ENCODE measurements around the gene CELSR3. TPM values are rescaled to one million over a fixed set of nuclear protein-coding genes. Genes with fewer than 3 reads are reported as not detected.

Gene CELSR3
- total RNA-seq, 6 donors from 2014 or later: 0.76 to 10.5 (median 1.5) TPM

GRCh38 chr3:48624767-48625166 is 37.9 kb downstream of the CELSR3 start:
- Histone ChIP-seq H3K4me3 (no peak overlapping the region), H3K36me3 (peaks cover 5 to 51% (median 36%) of the 10 kb centered on the region in 4 donors), H3K9me3 (no peaks in the 10 kb centered on the region), H3K27ac (no peak overlapping the region), H3K4me1 (no peaks in the 10 kb centered on the region), H3K27me3 (no peaks in the 10 kb centered on the region)
- DNase-seq (no peak), ATAC-seq (ENCODE audit: low FRiP score in 2 of 2) (no peak)
- WGBS, 2 donors: 96% methylated on average over 9 to 10 of the region's 10 CpGs
- TF ChIP-seq POLR2A (IDR thresholded peaks at IDR 0.05) (no peak), POLR2AphosphoS5 (IDR thresholded peaks at IDR 0.05) (no peak), EP300 (IDR thresholded peaks at IDR 0.05) (no peak)
- TF ChIP-seq, protein P1, sequence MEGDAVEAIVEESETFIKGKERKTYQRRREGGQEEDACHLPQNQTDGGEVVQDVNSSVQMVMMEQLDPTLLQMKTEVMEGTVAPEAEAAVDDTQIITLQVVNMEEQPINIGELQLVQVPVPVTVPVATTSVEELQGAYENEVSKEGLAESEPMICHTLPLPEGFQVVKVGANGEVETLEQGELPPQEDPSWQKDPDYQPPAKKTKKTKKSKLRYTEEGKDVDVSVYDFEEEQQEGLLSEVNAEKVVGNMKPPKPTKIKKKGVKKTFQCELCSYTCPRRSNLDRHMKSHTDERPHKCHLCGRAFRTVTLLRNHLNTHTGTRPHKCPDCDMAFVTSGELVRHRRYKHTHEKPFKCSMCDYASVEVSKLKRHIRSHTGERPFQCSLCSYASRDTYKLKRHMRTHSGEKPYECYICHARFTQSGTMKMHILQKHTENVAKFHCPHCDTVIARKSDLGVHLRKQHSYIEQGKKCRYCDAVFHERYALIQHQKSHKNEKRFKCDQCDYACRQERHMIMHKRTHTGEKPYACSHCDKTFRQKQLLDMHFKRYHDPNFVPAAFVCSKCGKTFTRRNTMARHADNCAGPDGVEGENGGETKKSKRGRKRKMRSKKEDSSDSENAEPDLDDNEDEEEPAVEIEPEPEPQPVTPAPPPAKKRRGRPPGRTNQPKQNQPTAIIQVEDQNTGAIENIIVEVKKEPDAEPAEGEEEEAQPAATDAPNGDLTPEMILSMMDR (IDR thresholded peaks at IDR 0.05): no peak

DNA sequence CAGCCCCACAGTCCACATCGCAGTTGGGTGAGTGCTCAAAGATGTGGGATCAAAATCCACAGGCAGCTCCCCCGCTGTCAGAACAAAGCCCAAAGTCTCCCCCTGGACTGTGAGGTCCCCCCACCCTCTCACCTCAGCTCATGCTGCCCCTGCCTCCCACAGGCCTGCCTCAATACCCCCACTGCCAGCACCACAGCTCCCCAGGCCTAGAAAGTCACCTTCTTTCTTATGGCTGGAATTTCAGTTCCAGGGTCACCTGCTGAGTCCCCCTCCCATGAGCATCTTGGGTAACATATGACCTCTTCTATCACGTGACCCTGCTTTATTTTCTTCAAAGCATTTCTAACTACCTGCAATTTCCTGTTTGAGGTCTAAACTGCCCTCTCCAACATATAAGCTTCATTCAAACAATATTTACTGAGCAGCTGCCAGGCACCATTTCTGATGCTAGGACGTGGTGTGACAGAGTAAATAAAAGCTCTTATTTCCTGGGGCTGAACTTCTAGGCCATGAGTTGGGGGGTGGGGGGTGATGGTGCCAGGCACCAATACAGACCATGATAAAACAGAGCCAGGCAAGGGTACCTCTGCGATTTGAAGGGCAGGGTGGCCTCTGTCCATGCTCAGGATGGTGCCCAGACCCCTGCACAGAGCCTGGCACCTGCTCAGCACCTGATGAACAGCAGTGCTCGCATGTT is 38.7 kb downstream of the CELSR3 start:
- Histone ChIP-seq H3K36me3 (peaks cover 5 to 45% (median 30%) of the 10 kb centered on the region in 4 donors), H3K27me3 (no peaks in the 10 kb centered on the region), H3K9me3 (no peaks in the 10 kb centered on the region), H3K4me1 (no peaks in the 10 kb centered on the region), H3K27ac (no peak overlapping the region), H3K4me3 (no peak overlapping the region)
- DNase-seq: no peak
- 72 to 79% methylated on average over 6 of the region's 6 CpGs for WGBS, 2 donors
- TF ChIP-seq EP300 (IDR thresholded peaks at IDR 0.05) (no peak), POLR2AphosphoS5 (IDR thresholded peaks at IDR 0.05) (no peak), POLR2A (IDR thresholded peaks at IDR 0.05) (no peak)
- TF ChIP-seq, protein P1 (IDR thresholded peaks at IDR 0.05): no peak
- ATAC-seq (ENCODE audit: low FRiP score in 2 of 2): no peak

GRCh38 chr3:48621461-48621869 is 41.2 kb downstream of the CELSR3 start, which contains the start of gene TMEM89:
TMEM89 (minus strand) TSS chr3:48621769; CDS start chr3:48621756, 13 bp downstream.
- peaks cover 0 to 20% (median 13%) of the 10 kb centered on the region in 4 donors for H3K36me3 ChIP-seq
- no peak within 1 kb of the TSS for H3K4me3 ChIP-seq
- H3K9me3 ChIP-seq: peaks cover 0 to 16% (median 14%) of the 10 kb centered on the region in 4 donors
- WGBS, 2 donors: 92 to 93% methylated on average over 17 to 19 of the region's 19 CpGs
- no peaks in the 10 kb centered on the region for H3K4me1 ChIP-seq
- ATAC-seq (ENCODE audit: low FRiP score in 2 of 2) (peak; percentile 4 to 18), DNase-seq (no peak)
- no peaks in the 10 kb centered on the region for H3K27me3 ChIP-seq
- TF ChIP-seq EP300 (IDR thresholded peaks at IDR 0.05) (no peak), POLR2A (IDR thresholded peaks at IDR 0.05) (no peak), POLR2AphosphoS5 (IDR thresholded peaks at IDR 0.05) (no peak)
- TF ChIP-seq, protein P1 (IDR thresholded peaks at IDR 0.05): no peak
- H3K27ac ChIP-seq: no peak within 1 kb of the TSS

DNA sequence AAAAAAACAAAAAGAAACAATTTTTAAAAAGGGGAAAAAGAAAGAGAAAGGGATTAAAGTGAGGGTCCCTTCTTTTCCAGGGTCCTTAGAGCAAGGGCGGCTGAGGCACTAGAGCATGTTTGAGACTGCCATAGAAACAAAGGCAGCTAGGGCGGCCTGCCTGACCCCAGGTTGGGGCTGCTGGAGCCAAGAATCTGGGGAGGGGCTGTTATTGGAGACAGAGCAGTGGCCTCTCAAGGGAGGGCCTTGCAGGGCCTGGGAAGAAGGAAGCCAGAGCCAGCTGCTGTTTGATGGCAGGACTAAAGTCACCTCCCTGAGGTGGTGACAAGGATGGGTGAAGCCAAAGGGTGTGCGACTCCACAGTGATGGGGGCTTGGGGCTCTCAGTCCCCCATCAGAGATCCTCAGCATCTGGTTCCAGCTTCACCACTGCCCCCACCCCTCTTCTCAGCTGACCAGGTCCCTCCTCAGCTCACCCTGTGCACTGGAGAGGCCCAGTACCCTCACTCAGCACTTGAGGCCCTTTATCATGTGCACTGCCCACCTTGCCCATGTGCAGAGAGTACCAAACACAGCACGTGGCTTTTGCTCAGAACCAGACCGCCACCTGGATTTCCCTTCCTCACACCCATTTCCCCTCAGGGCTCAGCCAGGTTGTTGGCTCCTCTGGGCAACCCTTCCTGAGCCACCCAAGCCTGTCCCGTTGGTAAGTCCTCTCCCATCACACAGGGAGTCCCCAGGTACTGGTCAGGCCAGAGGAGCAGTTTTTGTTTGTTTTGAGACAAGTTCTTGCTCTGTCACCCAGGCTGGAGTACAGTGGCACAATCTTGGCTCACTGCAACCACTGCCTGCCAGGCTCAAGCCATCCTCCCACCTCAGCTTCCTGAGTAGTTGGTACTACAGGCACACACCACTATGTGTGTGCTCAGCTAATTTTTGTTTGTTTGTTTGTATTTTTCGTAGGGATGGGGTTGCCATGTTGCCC is 42.9 kb downstream of the CELSR3 start:
- Histone ChIP-seq H3K27me3 (no peaks in the 10 kb centered on the region), H3K27ac (no peak overlapping the region), H3K9me3 (peaks cover 0 to 16% (median 14%) of the 10 kb centered on the region in 4 donors), H3K36me3 (peaks cover 0 to 3% (median under 1%) of the 10 kb centered on the region in 4 donors), H3K4me1 (no peaks in the 10 kb centered on the region), H3K4me3 (no peak overlapping the region)
- TF ChIP-seq POLR2A (IDR thresholded peaks at IDR 0.05) (no peak), EP300 (IDR thresholded peaks at IDR 0.05) (no peak), POLR2AphosphoS5 (IDR thresholded peaks at IDR 0.05) (no peak)
- 75 to 84% methylated on average over 7 of the region's 7 CpGs for WGBS, 2 donors
- no peak for DNase-seq
- peak in 1 of 2 donors; percentile 49 for ATAC-seq (ENCODE audit: low FRiP score in 2 of 2)

GRCh38 chr3:48617559-48617958 is 45.1 kb downstream of the CELSR3 start:
- H3K4me3 ChIP-seq: no peak overlapping the region
- no peaks in the 10 kb centered on the region for H3K4me1 ChIP-seq
- TF ChIP-seq EP300 (IDR thresholded peaks at IDR 0.05) (no peak), POLR2AphosphoS5 (IDR thresholded peaks at IDR 0.05) (no peak), POLR2A (IDR thresholded peaks at IDR 0.05) (no peak)
- TF ChIP-seq, protein P1 (IDR thresholded peaks at IDR 0.05): no peak
- no peaks in the 10 kb centered on the region for H3K27me3 ChIP-seq
- H3K36me3 ChIP-seq: no peaks in the 10 kb centered on the region
- no peak for DNase-seq
- ATAC-seq (ENCODE audit: low FRiP score in 2 of 2): no peak
- H3K27ac ChIP-seq: no peak overlapping the region
- WGBS, 2 donors: 94 to 97% methylated on average over 4 of the region's 4 CpGs
- H3K9me3 ChIP-seq: peaks cover 0 to 16% (median 14%) of the 10 kb centered on the region in 4 donors
